PC-3 (cell line): ENCODE data around the gene PPIL4.

Experiments used
- CTCF ChIP-seq: fragments of 300-600 bp; sonication (generic); conservative IDR thresholded peaks from 2 replicates; pipeline ENCODE4 v1.5.1; 2017; ENCODE audit warnings: antibody characterized with exemption, low read depth, mild to moderate bottlenecking, low read length
- EZH2 ChIP-seq: fragments of 300-600 bp; sonication (generic); IDR thresholded peaks from one replicate; pipeline ENCODE4 v1.6.1; 2017; ENCODE audit warnings: antibody characterized with exemption, mild to moderate bottlenecking, low read length; ENCODE audit not compliant: unreplicated experiment
- EZH2phosphoT487 ChIP-seq: fragments of 300-600 bp; sonication (generic); IDR thresholded peaks from 2 replicates; pipeline ENCODE4 v1.6.1; 2018; ENCODE audit warnings: mild to moderate bottlenecking, antibody characterized with exemption, low read length, borderline replicate concordance

- TF ChIP-seq CTCF (no peak), EZH2 (no peak), EZH2phosphoT487 (no peak)
Observed at GRCh38 chr6:149463781-149464180, 82.1 kb downstream of the PPIL4 start.
